WTC11 (cell line): ENCODE data around the gene RFC4. TPM values are rescaled to one million over a fixed set of nuclear protein-coding genes. Genes with fewer than 3 reads are reported as not detected.

Experiments used
- ATAC-seq: fragments of 200-7000 bp; cut with Tn5 transposase; 2 replicates; pipeline ENCODE4 v1.10.0; 2021; ENCODE audit warnings: mild to moderate bottlenecking, moderate library complexity
- CTCF ChIA-PET: fragments of 300-600 bp; sonication (Branson Sonifier 250); formaldehyde crosslinking; loops from one replicate; lab custom pipeline; 2021; ENCODE audit warnings: antibody characterized with exemption; lab: Charles Lee
- POLR2A ChIA-PET: fragments of 350-600 bp; sonication (Branson Sonifier 250); formaldehyde crosslinking; loops from one replicate; lab custom pipeline; 2021; ENCODE audit warnings: antibody characterized with exemption; lab: Charles Lee
- DNase-seq: peaks from one replicate; pipeline ENCODE4 v3.0.0; 2021; ENCODE audit warnings: low spot score
- H3K27ac Mint-ChIP-seq: 2 replicates; pipeline ENCODE4 v1.8.0; 2021; ENCODE audit warnings: mixed read lengths
- H3K27me3 Mint-ChIP-seq: 2 replicates; pipeline ENCODE4 v1.8.0; 2021; ENCODE audit warnings: low read depth, mild to moderate bottlenecking, moderate library complexity, mixed read lengths
- H3K36me3 Mint-ChIP-seq: 2 replicates; pipeline ENCODE4 v1.8.0; 2021; ENCODE audit warnings: mixed read lengths
- H3K4me1 Mint-ChIP-seq: 2 replicates; pipeline ENCODE4 v1.8.0; 2022; ENCODE audit warnings: mixed read lengths
- H3K4me3 Mint-ChIP-seq: 2 replicates; pipeline ENCODE4 v1.8.0; 2021; ENCODE audit warnings: mild to moderate bottlenecking, moderate library complexity, mixed read lengths
- H3K9me3 Mint-ChIP-seq: 2 replicates; pipeline ENCODE4 v1.8.0; 2021; ENCODE audit warnings: mixed read lengths
- CBFB ChIP-seq: sonication (generic); formaldehyde crosslinking; IDR thresholded peaks from 2 replicates; pipeline ENCODE4 v1.8.1; 2022; ENCODE audit warnings: mild to moderate bottlenecking, low read depth, missing genetic modification reagents
- CREB1 ChIP-seq: sonication (generic); formaldehyde crosslinking; IDR thresholded peaks from 2 replicates; pipeline ENCODE4 v1.8.0; 2023; ENCODE audit warnings: mild to moderate bottlenecking, missing genetic modification reagents
- E2F4 ChIP-seq: sonication (generic); formaldehyde crosslinking; IDR thresholded peaks from 2 replicates; pipeline ENCODE4 v1.8.1; 2022; ENCODE audit warnings: low read depth, mild to moderate bottlenecking, moderate library complexity, missing genetic modification reagents, borderline replicate concordance
- E2F5 ChIP-seq: sonication (generic); formaldehyde crosslinking; IDR thresholded peaks from 2 replicates; pipeline ENCODE4 v1.8.1; 2022; ENCODE audit warnings: mild to moderate bottlenecking, moderate library complexity, missing genetic modification reagents
- GRHL2 ChIP-seq: fragments of 250-450 bp; sonication (Bioruptor Pico); IDR thresholded peaks from 2 replicates; pipeline ENCODE4 v1.8.0; 2022; ENCODE audit warnings: mild to moderate bottlenecking, moderate library complexity; ENCODE audit not compliant: insufficient replicate concordance, severe bottlenecking
- MYBL2 ChIP-seq: sonication (generic); formaldehyde crosslinking; IDR thresholded peaks from 2 replicates; pipeline ENCODE4 v1.8.1; 2023; ENCODE audit warnings: mild to moderate bottlenecking, moderate library complexity, missing genetic modification reagents
- NFATC4 ChIP-seq: fragments of 250-450 bp; sonication (Bioruptor Pico); IDR thresholded peaks from 2 replicates; pipeline ENCODE4 v1.9.0; 2021; ENCODE audit warnings: mild to moderate bottlenecking
- NR3C1 ChIP-seq: sonication (generic); formaldehyde crosslinking; conservative IDR thresholded peaks from 2 replicates; pipeline ENCODE4 v1.8.1; 2023; ENCODE audit warnings: low read depth, mild to moderate bottlenecking, missing genetic modification reagents
- OVOL2 ChIP-seq: fragments of 250-450 bp; sonication (Bioruptor Pico); IDR thresholded peaks from 2 replicates; pipeline ENCODE4 v1.9.0; 2021; ENCODE audit warnings: mild to moderate bottlenecking, borderline replicate concordance
- RELA ChIP-seq: sonication (generic); formaldehyde crosslinking; IDR thresholded peaks from 2 replicates; pipeline ENCODE4 v1.8.1; 2022; ENCODE audit warnings: missing genetic modification reagents, mild to moderate bottlenecking, borderline replicate concordance
- SMAD4 ChIP-seq: sonication (generic); formaldehyde crosslinking; IDR thresholded peaks from 2 replicates; pipeline ENCODE4 v1.8.0; 2022; ENCODE audit warnings: mild to moderate bottlenecking, missing genetic modification reagents
- ZNF263 ChIP-seq: sonication (generic); formaldehyde crosslinking; IDR thresholded peaks from 2 replicates; pipeline ENCODE4 v1.8.1; 2022; ENCODE audit warnings: low read depth, mild to moderate bottlenecking, moderate library complexity, missing genetic modification reagents
- ZNF281 ChIP-seq: sonication (generic); formaldehyde crosslinking; IDR thresholded peaks from 2 replicates; pipeline ENCODE4 v1.8.0; 2023; ENCODE audit warnings: mild to moderate bottlenecking, missing genetic modification reagents
- ZNF425 ChIP-seq: fragments of 250-450 bp; sonication (Bioruptor Pico); conservative IDR thresholded peaks from 2 replicates; pipeline ENCODE4 v1.9.0; 2021; ENCODE audit warnings: mild to moderate bottlenecking
- ZNF532 ChIP-seq: fragments of 250-450 bp; sonication (Bioruptor Pico); IDR thresholded peaks from 2 replicates; pipeline ENCODE4 v1.9.0; 2021; ENCODE audit warnings: mild to moderate bottlenecking, borderline replicate concordance
- total RNA-seq: library from RNA; stranded (reverse); gene quantifications from 3 replicates; pipeline ENCODE4 v1.2.3, GENCODE V29; 2021

RFC4 gene
- total RNA-seq, 1 experiment from 2014 or later: 104 TPM

GRCh38 chr3:186750316-186750715, 56.0 kb downstream of the RFC4 start:
- Mint-ChIP-seq H3K4me3 (no peak overlapping the region), H3K4me1 (peaks cover 20% of the 10 kb centered on the region), H3K27ac (no peak overlapping the region), H3K27me3 (no peaks in the 10 kb centered on the region), H3K36me3 (no peaks in the 10 kb centered on the region), H3K9me3 (no peaks in the 10 kb centered on the region)
- ATAC-seq (no peak), DNase-seq (no peak)
- CTCF ChIA-PET: interaction anchor here (1.5 to 5.4 kb wide), 2 partner anchors 10 to 135 kb away, joined by 4 to 81 read pairs; no protein-coding TSS in a partner anchor
- TF ChIP-seq ZNF532 (no peak), ZNF263 (no peak), MYBL2 (CRISPR knock-in tag) (no peak), CREB1 (no peak), ZNF281 (CRISPR knock-in tag) (no peak), CBFB (no peak), SMAD4 (no peak), E2F5 (no peak), RELA (no peak), GRHL2 (no peak), ZNF425 (CRISPR knock-in tag) (no peak), NFATC4 (CRISPR knock-in tag) (no peak), E2F4 (CRISPR knock-in tag) (no peak), OVOL2 (CRISPR knock-in tag) (no peak), NR3C1 (CRISPR knock-in tag) (no peak)
- POLR2A ChIA-PET: no interaction called here
